ENCODE data around the gene LPIN3.
"Not testable (repeated sequence)": the region's sequence is repeated elsewhere in the genome, so short reads cannot be mapped to it uniquely, and the experiment has no call there.

LPIN3 gene, protein sequence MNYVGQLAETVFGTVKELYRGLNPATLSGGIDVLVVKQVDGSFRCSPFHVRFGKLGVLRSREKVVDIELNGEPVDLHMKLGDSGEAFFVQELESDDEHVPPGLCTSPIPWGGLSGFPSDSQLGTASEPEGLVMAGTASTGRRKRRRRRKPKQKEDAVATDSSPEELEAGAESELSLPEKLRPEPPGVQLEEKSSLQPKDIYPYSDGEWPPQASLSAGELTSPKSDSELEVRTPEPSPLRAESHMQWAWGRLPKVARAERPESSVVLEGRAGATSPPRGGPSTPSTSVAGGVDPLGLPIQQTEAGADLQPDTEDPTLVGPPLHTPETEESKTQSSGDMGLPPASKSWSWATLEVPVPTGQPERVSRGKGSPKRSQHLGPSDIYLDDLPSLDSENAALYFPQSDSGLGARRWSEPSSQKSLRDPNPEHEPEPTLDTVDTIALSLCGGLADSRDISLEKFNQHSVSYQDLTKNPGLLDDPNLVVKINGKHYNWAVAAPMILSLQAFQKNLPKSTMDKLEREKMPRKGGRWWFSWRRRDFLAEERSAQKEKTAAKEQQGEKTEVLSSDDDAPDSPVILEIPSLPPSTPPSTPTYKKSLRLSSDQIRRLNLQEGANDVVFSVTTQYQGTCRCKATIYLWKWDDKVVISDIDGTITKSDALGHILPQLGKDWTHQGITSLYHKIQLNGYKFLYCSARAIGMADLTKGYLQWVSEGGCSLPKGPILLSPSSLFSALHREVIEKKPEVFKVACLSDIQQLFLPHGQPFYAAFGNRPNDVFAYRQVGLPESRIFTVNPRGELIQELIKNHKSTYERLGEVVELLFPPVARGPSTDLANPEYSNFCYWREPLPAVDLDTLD

DNA sequence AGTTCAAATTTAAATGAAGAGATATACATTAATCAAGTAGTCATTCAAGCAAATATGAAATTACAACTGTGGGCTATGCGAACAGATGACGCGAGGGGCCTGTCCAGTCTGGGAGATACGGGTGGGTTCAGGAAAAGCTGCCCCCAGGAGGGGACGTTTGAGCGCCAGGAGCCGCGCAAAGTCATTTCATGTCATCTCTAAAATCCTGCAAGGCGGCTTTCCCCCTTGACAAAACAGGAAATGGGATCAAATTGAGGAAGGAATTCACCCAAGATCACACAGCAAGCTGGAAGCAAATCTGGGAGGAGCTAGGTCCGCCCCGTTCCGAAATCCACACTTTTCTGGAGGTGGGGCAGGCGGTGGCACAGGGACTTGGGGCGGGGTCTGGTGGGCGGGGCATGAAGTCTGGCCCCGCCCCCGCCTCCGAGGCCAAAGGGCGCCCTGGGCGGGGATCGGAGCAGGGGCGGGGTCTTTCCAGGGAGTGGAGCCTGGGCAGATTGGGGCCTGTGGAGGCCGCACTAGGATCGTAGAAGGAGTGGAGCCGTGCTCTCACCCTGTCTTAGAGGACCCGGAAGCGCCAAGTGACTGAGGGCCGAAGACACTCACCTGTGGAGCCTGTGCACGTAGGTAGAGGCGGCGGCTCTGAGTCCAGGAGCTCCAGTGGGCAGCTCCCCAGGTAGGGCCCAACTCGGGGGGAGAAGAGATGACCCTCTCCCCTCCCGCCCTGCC lies at the start of gene LPIN3:
Gene LPIN3 (plus strand): TSS at position 495 of the 729 bp plus-strand sequence. CDS start 4,983 bp downstream, outside the sequence.
- peak; percentile 29 to 49 for DNase-seq (ENCODE audit: low read depth in 2 of 2)

- DNase-seq (ENCODE audit: low read depth in 2 of 2) = no peak
Observed at GRCh38 chr20:41293269-41294037, 47.2 kb upstream of the LPIN3 start.

DNA sequence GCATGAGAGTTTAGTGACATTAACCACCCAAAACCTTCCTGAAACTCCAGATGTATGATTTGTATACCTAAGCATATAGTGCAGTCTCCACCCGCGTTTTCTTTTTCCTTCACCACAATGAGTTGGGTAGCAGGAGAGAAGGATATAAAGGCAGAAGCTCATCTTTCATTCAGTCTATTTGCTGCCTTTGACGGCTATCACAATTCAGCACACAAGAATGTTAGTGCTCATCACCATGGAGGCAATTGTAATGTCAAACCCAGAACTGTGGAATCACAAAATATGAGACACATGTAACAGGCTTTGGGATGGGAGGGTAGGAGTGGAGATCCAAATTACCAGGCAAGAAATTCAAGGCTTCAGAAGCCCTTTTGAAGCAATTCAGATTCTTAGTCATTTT lies 40.7 kb upstream of the LPIN3 start:
- no peak for DNase-seq (ENCODE audit: low read depth in 2 of 2)

DNA sequence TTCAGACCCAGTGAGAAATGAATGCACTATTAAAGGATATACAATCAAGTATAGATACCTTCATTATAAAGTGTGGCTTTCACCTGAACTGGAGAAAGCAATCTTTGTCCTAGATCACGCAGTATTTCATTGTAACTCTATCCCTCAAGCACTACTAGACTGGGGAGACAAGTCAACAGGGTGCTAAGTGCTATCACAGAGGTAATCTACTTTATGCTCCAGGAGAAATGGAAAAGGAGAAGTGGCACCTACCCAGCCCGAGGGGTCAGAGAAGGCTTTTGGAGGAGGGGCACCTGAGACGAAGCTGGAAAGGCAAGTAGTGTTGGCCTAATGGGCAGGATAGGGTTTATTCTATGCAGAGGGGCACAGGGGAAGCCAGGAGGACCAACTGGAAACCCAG lies 40.2 kb upstream of the LPIN3 start:
- DNase-seq (ENCODE audit: low read depth in 2 of 2) = no peak

DNA sequence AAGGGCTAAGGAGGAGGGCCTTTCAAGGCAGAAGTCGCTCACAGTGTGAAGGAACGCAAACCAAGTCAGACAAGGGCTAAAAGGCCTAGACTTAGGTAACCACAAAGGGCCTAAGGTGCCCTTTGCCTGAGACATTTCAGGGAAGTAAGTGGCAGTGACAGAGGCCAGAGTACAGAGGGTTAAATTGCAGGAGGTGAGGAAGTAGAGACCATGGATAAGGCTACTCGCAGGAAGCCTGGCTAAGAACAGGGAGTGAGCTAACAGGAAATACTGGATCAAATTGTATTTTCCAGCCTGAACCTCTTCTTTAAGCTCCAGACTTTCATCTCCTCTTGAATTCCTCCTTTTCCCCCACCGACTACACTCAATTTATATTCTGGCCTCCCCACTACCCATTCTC lies 39.7 kb upstream of the LPIN3 start:
- no peak for DNase-seq (ENCODE audit: low read depth in 2 of 2)

- no peak for DNase-seq (ENCODE audit: low read depth in 2 of 2)
Observed at GRCh38 chr20:41304002-41304401, 36.6 kb upstream of the LPIN3 start.

DNA sequence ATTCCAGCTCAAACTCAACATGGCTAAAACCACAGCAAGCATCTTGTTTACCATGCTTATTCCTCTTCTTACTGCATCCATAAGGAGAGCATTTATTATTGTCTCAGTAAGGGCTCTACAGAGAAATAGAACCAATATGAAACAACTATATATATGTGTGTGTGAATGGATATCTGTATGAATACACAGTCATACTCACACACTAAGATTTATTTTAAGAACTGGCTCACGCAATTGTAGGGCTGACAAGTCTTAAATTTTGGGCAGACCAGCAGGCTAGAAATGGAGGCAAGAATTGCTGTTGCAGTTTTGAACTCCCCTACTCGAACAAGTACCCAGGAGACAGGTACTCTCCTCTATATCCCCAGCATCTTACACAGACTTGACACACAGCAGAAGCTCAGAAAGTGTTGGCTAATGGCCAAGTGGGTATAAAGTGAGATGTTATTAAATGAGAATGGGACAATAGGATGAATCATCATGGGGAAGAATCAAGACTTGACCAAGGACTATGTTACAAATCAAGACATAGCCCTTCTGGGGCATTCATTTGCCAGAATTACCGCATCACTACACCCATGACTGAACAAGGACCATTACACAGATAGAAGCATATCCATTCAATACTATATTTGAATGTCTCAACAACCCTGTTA lies 36.1 kb upstream of the LPIN3 start:
- DNase-seq (ENCODE audit: low read depth in 2 of 2) = no peak

- DNase-seq (ENCODE audit: low read depth in 2 of 2) = no peak
Observed at GRCh38 chr20:41306061-41306727, 34.4 kb upstream of the LPIN3 start.

- DNase-seq (ENCODE audit: low read depth in 2 of 2) = no peak
Observed at GRCh38 chr20:41307021-41307420, 33.6 kb upstream of the LPIN3 start.

GRCh38 chr20:41308290-41308711 lies 32.3 kb upstream of the LPIN3 start:
- no peak for DNase-seq (ENCODE audit: low read depth in 2 of 2)

- no peak for DNase-seq (ENCODE audit: low read depth in 2 of 2)
Observed at GRCh38 chr20:41308726-41309413, 31.8 kb upstream of the LPIN3 start.

GRCh38 chr20:41309817-41310216 lies 30.8 kb upstream of the LPIN3 start:
- DNase-seq (ENCODE audit: low read depth in 2 of 2) = no peak

- DNase-seq (ENCODE audit: low read depth in 2 of 2) = not testable (repeated sequence)
Observed at GRCh38 chr20:41312009-41312408, 28.6 kb upstream of the LPIN3 start.

- no peak for DNase-seq (ENCODE audit: low read depth in 2 of 2)
Observed at GRCh38 chr20:41314386-41314785, 26.2 kb upstream of the LPIN3 start.

DNA sequence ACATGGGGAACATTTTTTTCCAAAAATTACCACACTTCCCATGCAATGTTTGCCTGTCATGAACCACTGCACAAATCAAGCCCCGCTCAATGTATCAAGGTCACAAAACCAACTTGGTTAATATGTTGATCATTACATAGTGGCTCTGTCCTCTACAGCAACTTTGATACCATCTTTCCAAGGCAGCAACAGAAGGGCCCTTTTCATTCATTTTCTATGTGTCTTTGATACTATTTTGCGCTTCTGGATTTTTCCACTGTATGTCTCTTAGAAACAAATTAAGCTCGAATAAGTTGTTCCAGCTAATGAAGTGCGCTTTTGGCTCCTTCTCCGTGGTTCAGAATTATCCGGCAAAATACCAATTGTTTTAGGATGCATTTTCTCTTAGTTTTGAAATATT lies 24.6 kb upstream of the LPIN3 start:
- DNase-seq (ENCODE audit: low read depth in 2 of 2) = no peak

GRCh38 chr20:41316602-41317545 lies 23.7 kb upstream of the LPIN3 start:
- peak; percentile 59 to 70 for DNase-seq (ENCODE audit: low read depth in 2 of 2)

DNA sequence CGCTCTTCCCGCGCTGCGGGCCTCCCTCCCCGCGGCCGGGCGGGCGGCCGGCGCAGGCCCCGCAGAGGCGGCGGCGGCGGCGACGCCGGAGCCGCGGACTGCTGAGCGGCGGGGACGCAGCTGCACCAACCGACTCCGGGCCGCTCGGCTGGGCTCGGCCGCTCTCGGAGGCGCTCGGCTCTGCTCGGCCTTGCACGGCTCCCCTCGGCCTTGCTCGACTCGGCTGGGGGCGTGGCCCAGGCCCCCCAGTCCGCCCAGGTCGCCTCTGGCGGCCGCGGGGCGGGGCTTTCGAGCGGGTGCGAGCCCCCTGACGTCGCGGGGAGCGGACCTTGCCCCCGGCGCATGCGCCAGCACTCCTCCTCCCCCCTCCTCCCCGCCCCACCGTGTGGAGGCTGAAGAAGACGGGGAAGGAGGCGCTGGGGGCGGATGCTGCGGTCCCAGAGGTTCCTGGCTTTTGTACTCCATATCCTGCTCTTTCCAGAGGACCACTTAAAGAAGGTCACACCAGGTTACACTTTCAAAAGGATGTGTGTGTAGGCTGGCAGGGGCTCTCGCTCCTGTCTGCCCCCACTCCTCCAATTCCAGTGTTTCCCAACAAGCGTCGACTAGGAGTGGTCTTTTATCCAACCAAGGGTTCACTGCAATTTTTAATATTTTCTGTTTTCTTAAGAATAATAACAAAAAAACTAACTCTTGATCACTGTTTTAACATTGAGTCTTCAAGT lies 22.9 kb upstream of the LPIN3 start, which contains the start of gene ZHX3:
Gene ZHX3 (minus strand): TSS at position 186 of the 725 bp plus-strand sequence. CDS start 112,815 bp downstream, outside the sequence.
- peak; percentile 98 for DNase-seq (ENCODE audit: low read depth in 2 of 2)

- no peak for DNase-seq (ENCODE audit: low read depth in 2 of 2)
Observed at GRCh38 chr20:41318271-41318649, 22.4 kb upstream of the LPIN3 start.
